Gastroesophageal sphincter (tissue), 3 donors: Measurements from ENCODE around the gene SLC39A11.

Source experiments
- POLR2A ChIP-seq, 2 donors: fragments of 450-650 bp; IDR thresholded peaks; one replicate each; pipeline ENCODE4 v1.6.1; 2017; ENCODE audit warnings: antibody characterized with exemption in 2 of 2, mild to moderate bottlenecking in 2 of 2, moderate library complexity in 1 of 2
- POLR2AphosphoS5 ChIP-seq: sonication (generic); formaldehyde crosslinking; IDR thresholded peaks from one replicate; pipeline ENCODE4 v1.6.1; 2017; ENCODE audit warnings: antibody characterized with exemption
- TF ChIP-seq, protein P1 (sequence below), 4 experiments: fragments of 200-600 bp in 2 of 4; fragments of 450-650 bp in 2 of 4; sonication (generic) in 1 of 4; IDR thresholded peaks; one replicate each; pipeline ENCODE4 v1.5.1; 2017 to 2019; ENCODE audit warnings: antibody characterized with exemption in 4 of 4, mild to moderate bottlenecking in 2 of 4, moderate library complexity in 2 of 4

- TF ChIP-seq POLR2A (IDR thresholded peaks at IDR 0.05) (no peak), POLR2AphosphoS5 (no peak)
- TF ChIP-seq, protein P1, sequence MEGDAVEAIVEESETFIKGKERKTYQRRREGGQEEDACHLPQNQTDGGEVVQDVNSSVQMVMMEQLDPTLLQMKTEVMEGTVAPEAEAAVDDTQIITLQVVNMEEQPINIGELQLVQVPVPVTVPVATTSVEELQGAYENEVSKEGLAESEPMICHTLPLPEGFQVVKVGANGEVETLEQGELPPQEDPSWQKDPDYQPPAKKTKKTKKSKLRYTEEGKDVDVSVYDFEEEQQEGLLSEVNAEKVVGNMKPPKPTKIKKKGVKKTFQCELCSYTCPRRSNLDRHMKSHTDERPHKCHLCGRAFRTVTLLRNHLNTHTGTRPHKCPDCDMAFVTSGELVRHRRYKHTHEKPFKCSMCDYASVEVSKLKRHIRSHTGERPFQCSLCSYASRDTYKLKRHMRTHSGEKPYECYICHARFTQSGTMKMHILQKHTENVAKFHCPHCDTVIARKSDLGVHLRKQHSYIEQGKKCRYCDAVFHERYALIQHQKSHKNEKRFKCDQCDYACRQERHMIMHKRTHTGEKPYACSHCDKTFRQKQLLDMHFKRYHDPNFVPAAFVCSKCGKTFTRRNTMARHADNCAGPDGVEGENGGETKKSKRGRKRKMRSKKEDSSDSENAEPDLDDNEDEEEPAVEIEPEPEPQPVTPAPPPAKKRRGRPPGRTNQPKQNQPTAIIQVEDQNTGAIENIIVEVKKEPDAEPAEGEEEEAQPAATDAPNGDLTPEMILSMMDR (IDR thresholded peaks at IDR 0.05), result no peak
Observed at GRCh38 chr17:72974605-72975232, 117.8 kb downstream of the SLC39A11 start.
